ACC112 (cell line): ENCODE results near the gene ITGA3.

Experiments used
- H2AFZ ChIP-seq: fragments of 200-600 bp; sonication (generic); one replicate; pipeline ENCODE4 v1.6.0; 2017; ENCODE audit warnings: antibody characterized with exemption, low read length; ENCODE audit not compliant: unreplicated experiment
- H3K27ac ChIP-seq: fragments of 200-600 bp; sonication (generic); 2 replicates; pipeline ENCODE4 v1.5.1; 2014; ENCODE audit warnings: low read depth, mild to moderate bottlenecking, antibody characterized with exemption, low read length, moderate library complexity
- H3K27me3 ChIP-seq: fragments of 200-600 bp; sonication (generic); 2 replicates; pipeline ENCODE4 v1.6.1; 2014; ENCODE audit warnings: mild to moderate bottlenecking, antibody characterized with exemption, low read length, moderate library complexity, mixed read lengths; ENCODE audit not compliant: insufficient read depth
- H3K36me3 ChIP-seq: fragments of 200-600 bp; sonication (generic); 2 replicates; pipeline ENCODE4 v1.6.1; 2016; ENCODE audit warnings: mild to moderate bottlenecking, antibody characterized with exemption, low read length, moderate library complexity, mixed read lengths; ENCODE audit not compliant: insufficient read depth
- H3K4me1 ChIP-seq: fragments of 200-600 bp; sonication (generic); one replicate; pipeline ENCODE4 v1.6.1; 2016; ENCODE audit warnings: low read length, mixed read lengths; ENCODE audit not compliant: insufficient read depth, unreplicated experiment, control insufficient read depth
- H3K4me3 ChIP-seq: fragments of 200-600 bp; sonication (generic); 2 replicates; pipeline ENCODE4 v1.5.1; 2014; ENCODE audit warnings: mild to moderate bottlenecking, low read depth, low read length
- H3K79me2 ChIP-seq: fragments of 200-600 bp; sonication (generic); one replicate; pipeline ENCODE4 v1.6.0; 2016; ENCODE audit warnings: low read length; ENCODE audit not compliant: control insufficient read depth, unreplicated experiment, insufficient read depth

Gene ITGA3

DNA sequence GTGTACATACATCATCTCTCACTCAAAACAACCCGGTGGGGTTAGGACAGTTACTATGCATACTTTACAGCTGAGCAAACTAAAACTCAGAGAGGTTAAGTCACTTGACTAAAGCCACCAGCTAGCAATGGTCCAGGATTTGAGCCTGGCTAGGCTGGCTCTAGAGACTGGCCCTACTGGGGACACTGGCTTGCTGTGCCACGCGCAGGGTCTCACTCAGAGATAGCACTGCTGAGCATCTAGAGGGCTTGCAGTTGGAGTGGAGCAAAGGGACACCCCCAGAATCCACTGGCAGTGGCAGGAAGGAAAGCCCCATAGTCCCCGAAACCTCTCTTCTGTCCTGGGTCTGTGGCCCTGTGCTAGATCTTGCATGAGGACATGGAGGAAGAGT is 62.9 kb downstream of the ITGA3 start:
- Histone ChIP-seq H3K4me3 (no peak overlapping the region), H3K79me2 (no peaks in the 10 kb centered on the region), H3K27me3 (peaks cover 18% of the 10 kb centered on the region; the same call in 1 of the 2 replicates), H3K4me1 (no peaks in the 10 kb centered on the region), H2AFZ (no peak overlapping the region), H3K27ac (no peak overlapping the region), H3K36me3 (no peaks in the 10 kb centered on the region)

DNA sequence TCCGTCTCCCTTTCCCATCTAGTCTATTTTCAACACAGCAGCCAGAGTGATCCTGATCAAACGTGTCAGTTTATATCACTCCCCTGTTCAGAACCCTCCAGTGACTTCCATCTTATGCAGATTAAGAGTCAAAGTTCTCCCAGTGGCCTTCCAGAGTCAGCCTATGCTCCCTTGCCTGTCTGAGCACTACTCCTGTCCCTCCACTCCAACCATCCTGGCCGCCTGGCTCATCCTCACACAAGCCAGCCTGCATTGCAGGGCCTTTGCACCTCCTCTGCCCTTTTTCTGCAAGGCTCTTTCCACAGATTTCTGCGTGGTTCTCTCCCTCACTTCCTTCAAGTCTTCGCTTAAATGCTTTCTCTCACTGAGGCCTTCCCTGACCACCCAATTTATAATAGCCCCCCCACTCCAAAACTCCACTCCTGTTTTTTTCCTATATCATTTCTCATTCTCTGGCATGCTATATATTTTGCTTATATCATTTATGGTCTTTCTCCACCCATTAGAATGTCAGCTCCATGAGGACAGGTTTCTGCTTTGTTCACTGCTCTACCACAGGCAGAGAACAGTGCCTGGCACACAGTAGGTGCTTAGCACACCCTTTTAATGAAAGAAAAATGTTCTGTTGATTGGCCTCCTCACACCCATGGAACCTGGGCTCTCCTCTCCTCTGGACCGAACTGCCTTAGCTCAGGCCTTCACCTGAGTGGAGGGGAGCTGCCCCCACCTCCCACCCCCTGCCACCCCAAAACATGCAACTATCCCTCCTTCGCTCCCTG is 64.8 kb downstream of the ITGA3 start:
- Histone ChIP-seq H3K4me1 (no peaks in the 10 kb centered on the region), H3K27me3 (peaks cover 18% of the 10 kb centered on the region; the same call in 1 of the 2 replicates), H3K36me3 (no peaks in the 10 kb centered on the region), H2AFZ (no peak overlapping the region), H3K4me3 (no peak overlapping the region), H3K79me2 (no peaks in the 10 kb centered on the region), H3K27ac (no peak overlapping the region)

DNA sequence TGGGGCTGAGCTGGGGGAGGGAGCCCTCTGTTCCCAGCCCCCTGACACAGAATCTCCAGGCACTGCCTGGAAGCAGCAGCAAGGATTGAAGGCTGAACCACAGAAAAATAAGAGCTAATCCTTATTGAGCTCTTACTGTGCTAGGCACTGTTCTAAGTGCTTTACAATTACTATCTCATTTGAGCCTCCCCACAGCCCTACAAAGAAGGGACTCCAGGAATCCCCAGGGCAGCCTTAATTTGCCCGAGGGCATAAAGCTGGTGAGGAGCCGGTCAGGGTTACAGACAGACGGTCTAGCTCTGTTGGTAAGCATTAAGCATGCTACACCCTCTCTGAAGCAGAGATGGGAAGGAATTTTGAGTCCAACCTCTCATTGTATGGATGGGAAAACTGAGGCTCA is 67.0 kb downstream of the ITGA3 start:
- Histone ChIP-seq H3K36me3 (no peaks in the 10 kb centered on the region), H3K4me1 (peaks cover 4% of the 10 kb centered on the region), H3K79me2 (no peaks in the 10 kb centered on the region), H3K27me3 (peaks cover 15% of the 10 kb centered on the region; the same call in 1 of the 2 replicates), H2AFZ (no peak overlapping the region), H3K27ac (no peak overlapping the region), H3K4me3 (no peak overlapping the region)

DNA sequence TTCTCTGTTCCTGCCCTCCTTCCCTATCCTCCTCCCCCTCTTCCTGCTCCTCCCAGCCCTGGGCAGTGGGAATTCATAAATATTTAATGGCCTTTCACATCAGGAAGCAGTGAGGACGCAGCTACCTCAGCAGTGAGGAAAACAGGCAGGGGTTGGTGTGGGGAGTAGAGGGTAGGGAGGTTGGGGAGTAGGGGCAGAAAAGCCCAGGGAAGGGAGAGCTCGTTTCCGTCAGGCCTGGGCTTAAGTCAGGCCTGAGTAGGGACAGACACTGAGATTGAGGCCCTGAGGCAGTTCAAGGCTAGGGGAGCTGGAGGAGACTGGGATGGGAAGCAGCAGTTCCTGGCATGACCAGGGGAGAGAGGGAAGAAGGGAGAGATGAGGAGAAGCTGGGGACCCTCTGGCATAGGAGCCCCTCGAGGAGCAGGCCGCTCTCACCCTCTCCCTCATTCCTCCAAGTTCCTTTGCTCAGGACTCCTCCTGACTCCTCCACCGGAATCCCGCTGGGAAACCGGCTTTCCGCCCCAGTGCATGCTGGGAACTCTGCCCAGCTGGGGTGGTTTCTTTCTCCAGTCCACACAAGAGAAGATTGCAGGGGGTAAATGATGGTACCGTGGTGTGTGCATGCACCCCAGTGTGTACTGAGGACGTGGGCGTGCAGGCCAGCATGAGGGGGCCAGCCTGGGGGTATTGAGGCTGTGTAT is 67.9 kb downstream of the ITGA3 start:
- Histone ChIP-seq H3K4me3 (no peak overlapping the region), H3K79me2 (no peaks in the 10 kb centered on the region), H3K27me3 (peaks cover 14% of the 10 kb centered on the region; the same call in 1 of the 2 replicates), H3K4me1 (peaks cover 6% of the 10 kb centered on the region), H3K27ac (no peak overlapping the region), H2AFZ (no peak overlapping the region), H3K36me3 (no peaks in the 10 kb centered on the region)

DNA sequence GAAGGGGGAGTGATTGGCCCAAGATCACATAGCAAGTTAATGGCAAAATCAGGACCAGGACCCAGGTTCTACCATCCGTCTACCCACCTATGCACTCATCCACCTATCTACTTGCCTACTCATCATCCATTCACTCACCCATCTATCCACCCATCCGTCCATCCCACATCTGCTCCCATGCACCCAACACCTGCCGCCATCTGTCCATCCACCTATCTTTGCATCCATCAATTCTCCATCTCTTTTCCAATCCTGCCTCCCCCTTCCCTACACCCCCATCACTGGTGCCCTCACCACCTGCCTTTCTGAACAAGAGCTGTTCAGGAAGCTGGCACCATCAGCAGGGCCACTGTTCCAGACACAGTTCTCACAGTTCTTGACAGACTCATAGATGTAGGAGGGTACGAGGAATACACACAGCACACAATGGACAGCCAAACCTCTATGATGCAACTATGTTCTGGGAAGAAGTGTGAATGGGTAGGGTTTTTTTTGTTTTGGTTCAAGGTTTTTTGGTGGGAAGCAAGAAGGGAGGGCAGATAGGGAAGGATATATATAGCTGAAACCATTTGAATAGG is 69.6 kb downstream of the ITGA3 start:
- Histone ChIP-seq H3K4me3 (no peak overlapping the region), H3K27me3 (peaks cover 12% of the 10 kb centered on the region; the same call in 1 of the 2 replicates), H3K27ac (no peak overlapping the region), H3K79me2 (no peaks in the 10 kb centered on the region), H3K4me1 (peaks cover 11% of the 10 kb centered on the region), H2AFZ (no peak overlapping the region), H3K36me3 (no peaks in the 10 kb centered on the region)

DNA sequence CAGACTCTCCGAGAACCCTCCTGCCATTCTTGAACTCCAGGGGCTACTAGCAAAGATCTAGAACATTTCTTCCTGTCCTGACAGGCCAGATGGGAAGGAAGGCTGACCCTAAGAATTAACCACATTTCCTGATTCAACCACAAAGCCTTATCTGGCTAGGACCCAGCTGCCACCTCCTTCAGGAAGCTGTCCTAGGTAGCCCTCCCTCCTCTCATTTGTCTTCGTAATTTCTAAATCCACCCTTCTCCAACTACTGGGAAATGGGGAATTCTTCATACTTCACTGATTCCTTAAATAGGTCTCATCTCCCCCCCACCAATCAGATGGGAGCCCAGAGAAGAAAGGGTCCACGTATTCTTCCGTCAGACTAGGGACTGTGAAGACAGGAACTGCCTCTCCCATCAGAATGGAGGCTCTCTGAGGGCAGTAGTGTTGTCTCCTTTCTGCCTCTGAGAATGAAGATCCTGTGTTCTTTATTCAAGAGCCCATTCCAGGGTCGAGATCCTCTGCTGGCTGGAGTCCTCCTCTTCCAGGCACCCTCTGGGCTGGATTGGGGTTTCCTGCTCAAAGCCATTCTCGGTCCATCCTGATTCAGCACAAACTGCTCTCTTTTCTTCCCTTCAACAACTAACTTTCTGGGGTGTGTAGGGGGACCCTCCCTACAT is 71.9 kb downstream of the ITGA3 start:
- H3K27me3 ChIP-seq, result peaks cover 12% of the 10 kb centered on the region; the same call in 1 of the 2 replicates
- H3K4me3 ChIP-seq, result no peak overlapping the region
- no peaks in the 10 kb centered on the region for H3K36me3 ChIP-seq
- H3K4me1 ChIP-seq, result peaks cover 16% of the 10 kb centered on the region
- no peaks in the 10 kb centered on the region for H3K79me2 ChIP-seq
- H3K27ac ChIP-seq, result no peak overlapping the region
- no peak overlapping the region for H2AFZ ChIP-seq

DNA sequence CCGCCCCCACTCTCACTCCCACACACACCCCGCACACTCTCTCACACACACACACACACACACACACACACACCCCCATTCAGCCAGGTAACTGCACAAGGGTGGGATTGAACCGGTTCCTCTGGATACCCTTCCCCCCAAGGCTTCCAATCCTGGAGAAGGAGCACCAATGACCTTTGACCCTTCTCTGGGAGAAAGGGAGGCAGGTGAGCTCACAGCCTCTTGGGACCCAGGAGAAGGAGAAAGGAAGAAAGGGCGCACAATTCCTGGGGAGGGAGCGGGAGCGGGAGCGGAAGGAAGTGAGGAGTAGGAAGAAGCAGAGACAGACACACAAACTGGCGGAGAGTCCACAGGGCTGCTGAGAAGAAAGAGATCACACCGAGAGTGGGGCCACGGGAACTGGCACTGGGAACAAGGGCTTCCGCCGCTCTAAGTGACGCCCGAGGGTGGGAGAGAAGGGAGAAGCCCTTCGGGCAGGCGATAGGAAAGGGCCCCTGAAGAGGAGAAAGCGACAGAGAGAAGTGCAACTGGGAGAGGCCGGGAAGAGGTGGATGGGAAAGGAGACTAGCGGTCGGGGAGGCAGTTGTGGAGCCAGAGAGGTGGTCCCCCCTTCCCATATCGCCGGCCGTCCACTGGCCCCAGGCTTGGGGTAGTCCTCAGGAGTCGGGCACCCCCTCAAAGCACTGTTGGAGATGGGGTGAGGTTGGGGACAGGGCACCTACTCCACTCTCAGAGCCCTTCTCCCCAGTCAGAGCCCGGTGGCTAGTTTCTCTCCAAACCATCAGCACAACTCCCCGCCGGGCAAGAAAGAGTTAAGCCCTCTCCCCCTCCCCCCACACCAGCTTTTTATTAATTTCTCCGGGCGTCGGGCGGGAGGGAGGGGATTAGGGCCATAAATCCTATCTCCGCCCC is 72.8 kb downstream of the ITGA3 start:
- H3K79me2 ChIP-seq, result no peaks in the 10 kb centered on the region
- H3K4me3 ChIP-seq, result peak overlapping the region; percentile 83
- peaks cover 12% of the 10 kb centered on the region; the same call in 1 of the 2 replicates for H3K27me3 ChIP-seq
- H3K4me1 ChIP-seq, result peaks cover 25% of the 10 kb centered on the region
- H3K27ac ChIP-seq, result no peak overlapping the region
- H2AFZ ChIP-seq, result no peak overlapping the region
- no peaks in the 10 kb centered on the region for H3K36me3 ChIP-seq

DNA sequence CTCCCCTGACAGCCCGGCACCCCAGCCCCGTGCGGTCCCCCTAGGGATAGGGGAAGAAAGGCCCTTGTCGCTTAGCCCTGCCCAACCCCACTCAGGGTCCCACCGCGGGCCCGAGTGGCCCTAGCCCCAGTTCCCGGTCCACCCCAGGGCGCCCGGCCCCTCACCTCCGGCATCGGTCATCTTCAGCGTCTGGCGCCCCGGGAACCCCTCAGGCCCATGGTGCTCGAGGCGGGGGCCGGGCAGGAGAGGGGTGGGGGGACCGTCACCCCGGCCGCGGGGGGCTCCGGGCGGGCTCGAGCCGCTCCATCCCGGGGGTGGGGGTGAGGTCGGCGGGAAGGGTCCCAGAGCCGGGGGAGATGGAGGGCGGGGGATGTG is 73.4 kb downstream of the ITGA3 start:
- H3K27me3 ChIP-seq, result peaks cover 12% of the 10 kb centered on the region; the same call in 1 of the 2 replicates
- peak overlapping the region; percentile 14 for H2AFZ ChIP-seq
- no peaks in the 10 kb centered on the region for H3K79me2 ChIP-seq
- H3K36me3 ChIP-seq, result no peaks in the 10 kb centered on the region
- H3K27ac ChIP-seq, result no peak overlapping the region
- peaks cover 32% of the 10 kb centered on the region for H3K4me1 ChIP-seq
- peak overlapping the region; percentile 83 for H3K4me3 ChIP-seq

DNA sequence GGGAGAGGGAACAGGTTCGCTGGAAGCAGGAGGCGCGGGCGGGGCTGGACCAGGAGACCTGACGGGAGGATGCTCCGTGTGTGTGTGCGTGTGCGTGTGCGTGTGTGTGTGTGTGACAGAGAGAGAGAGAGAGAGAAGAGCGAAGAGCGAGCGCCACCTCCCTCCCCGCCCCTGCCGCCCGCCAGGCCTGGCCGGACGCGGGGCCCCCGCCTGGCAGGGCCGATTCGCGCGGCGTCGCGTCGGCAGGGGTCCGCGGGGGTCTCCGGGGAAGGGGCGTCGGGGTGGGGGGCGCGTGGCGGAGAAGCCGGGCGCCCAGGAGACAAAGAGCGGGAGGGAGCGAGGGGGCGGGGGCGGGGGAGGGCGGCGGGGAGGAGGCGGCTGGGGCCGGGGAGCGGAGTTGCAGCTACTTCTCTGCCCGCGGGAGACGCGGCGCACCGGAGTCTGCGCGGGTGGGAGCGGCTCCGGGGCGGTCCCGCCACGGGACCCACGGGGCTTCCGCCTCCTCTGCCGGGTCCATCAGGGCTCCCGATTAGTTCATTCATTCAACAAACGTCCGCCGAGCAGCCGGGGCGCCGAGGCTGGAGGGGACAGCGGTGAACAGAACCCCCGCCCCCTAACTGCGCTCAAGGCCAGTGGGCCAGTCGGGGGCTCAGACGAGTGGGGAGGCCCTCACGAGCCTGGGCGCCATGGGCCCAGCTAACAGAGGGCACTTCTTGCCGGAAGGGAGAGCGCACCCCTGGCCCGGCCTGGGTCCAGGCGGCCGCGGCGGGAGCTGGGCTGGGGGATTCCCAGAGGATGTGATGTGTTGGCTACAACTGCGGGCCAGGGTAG is 74.0 kb downstream of the ITGA3 start, which contains the start of gene SAMD14:
TSS of gene SAMD14 (minus strand) at position 433 of the 831 bp plus-strand sequence. CDS start 5,201 bp downstream, outside the sequence.
- H2AFZ ChIP-seq, result peak within 1 kb of the TSS; percentile 14
- peak within 1 kb of the TSS; percentile 83 for H3K4me3 ChIP-seq
- no peaks in the 10 kb centered on the region for H3K36me3 ChIP-seq
- peaks cover 34% of the 10 kb centered on the region for H3K4me1 ChIP-seq
- peaks cover 12% of the 10 kb centered on the region; the same call in 1 of the 2 replicates for H3K27me3 ChIP-seq
- no peak within 1 kb of the TSS for H3K27ac ChIP-seq
- no peaks in the 10 kb centered on the region for H3K79me2 ChIP-seq
